Measurements from ENCODE around the gene ZC3H12D.
"Not testable (repeated sequence)": the region's sequence is repeated elsewhere in the genome, so short reads cannot be mapped to it uniquely, and the experiment has no call there.

GRCh38 chr6:149494810-149495209, 10.0 kb upstream of the ZC3H12D start:
- TF ChIP-seq, protein P1, sequence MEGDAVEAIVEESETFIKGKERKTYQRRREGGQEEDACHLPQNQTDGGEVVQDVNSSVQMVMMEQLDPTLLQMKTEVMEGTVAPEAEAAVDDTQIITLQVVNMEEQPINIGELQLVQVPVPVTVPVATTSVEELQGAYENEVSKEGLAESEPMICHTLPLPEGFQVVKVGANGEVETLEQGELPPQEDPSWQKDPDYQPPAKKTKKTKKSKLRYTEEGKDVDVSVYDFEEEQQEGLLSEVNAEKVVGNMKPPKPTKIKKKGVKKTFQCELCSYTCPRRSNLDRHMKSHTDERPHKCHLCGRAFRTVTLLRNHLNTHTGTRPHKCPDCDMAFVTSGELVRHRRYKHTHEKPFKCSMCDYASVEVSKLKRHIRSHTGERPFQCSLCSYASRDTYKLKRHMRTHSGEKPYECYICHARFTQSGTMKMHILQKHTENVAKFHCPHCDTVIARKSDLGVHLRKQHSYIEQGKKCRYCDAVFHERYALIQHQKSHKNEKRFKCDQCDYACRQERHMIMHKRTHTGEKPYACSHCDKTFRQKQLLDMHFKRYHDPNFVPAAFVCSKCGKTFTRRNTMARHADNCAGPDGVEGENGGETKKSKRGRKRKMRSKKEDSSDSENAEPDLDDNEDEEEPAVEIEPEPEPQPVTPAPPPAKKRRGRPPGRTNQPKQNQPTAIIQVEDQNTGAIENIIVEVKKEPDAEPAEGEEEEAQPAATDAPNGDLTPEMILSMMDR (IDR thresholded peaks at IDR 0.05), result not testable (repeated sequence)
- TF ChIP-seq POLR2A, EP300 (IDR thresholded peaks at IDR 0.05): not testable (repeated sequence)
